ENCODE measurements around the gene BTBD3. TPM values are rescaled to one million over a fixed set of nuclear protein-coding genes. Genes with fewer than 3 reads are reported as not detected.

Gene BTBD3
- total RNA-seq, 2 donors from 2014 or later, result 81.7 to 115 TPM

- Histone ChIP-seq H3K27ac (ENCODE audit: low read depth, low read length) (no peak overlapping the region), H3K4me1 (ENCODE audit: control insufficient read depth, insufficient read depth, low read length) (no peaks in the 10 kb centered on the region), H3K36me3 (ENCODE audit: control insufficient read depth, insufficient read depth, low read length) (no peaks in the 10 kb centered on the region), H3K9me3 (ENCODE audit: control insufficient read depth, low read length) (no peaks in the 10 kb centered on the region), H3K4me3 (ENCODE audit: low read length) (no peak overlapping the region), H3K9ac (ENCODE audit: extremely low read depth, low read length, poor library complexity, severe bottlenecking) (no peak overlapping the region), H3K27me3 (ENCODE audit: control insufficient read depth, insufficient read depth, low read length, poor library complexity, severe bottlenecking) (no peaks in the 10 kb centered on the region)
- Mint-ChIP-seq H3K27ac (no peak overlapping the region), H3K4me3 (no peak overlapping the region), H3K9me3 (no peaks in the 10 kb centered on the region), H3K36me3 (ENCODE audit: low read depth) (no peaks in the 10 kb centered on the region), H3K4me1 (peaks cover 6% of the 10 kb centered on the region), H3K27me3 (ENCODE audit: insufficient read depth) (no peaks in the 10 kb centered on the region)
- TF ChIP-seq, protein P1, sequence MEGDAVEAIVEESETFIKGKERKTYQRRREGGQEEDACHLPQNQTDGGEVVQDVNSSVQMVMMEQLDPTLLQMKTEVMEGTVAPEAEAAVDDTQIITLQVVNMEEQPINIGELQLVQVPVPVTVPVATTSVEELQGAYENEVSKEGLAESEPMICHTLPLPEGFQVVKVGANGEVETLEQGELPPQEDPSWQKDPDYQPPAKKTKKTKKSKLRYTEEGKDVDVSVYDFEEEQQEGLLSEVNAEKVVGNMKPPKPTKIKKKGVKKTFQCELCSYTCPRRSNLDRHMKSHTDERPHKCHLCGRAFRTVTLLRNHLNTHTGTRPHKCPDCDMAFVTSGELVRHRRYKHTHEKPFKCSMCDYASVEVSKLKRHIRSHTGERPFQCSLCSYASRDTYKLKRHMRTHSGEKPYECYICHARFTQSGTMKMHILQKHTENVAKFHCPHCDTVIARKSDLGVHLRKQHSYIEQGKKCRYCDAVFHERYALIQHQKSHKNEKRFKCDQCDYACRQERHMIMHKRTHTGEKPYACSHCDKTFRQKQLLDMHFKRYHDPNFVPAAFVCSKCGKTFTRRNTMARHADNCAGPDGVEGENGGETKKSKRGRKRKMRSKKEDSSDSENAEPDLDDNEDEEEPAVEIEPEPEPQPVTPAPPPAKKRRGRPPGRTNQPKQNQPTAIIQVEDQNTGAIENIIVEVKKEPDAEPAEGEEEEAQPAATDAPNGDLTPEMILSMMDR (conservative IDR thresholded peaks at IDR 0.05), result no peak
- DNase-seq, result no peak
Measured at GRCh38 chr20:11876555-11876954, 41.1 kb upstream of the BTBD3 start.

- Histone ChIP-seq H3K4me3 (ENCODE audit: low read length) (no peak overlapping the region), H3K9me3 (ENCODE audit: control insufficient read depth, low read length) (no peaks in the 10 kb centered on the region), H3K4me1 (ENCODE audit: control insufficient read depth, insufficient read depth, low read length) (no peaks in the 10 kb centered on the region), H3K27me3 (ENCODE audit: control insufficient read depth, insufficient read depth, low read length, poor library complexity, severe bottlenecking) (no peaks in the 10 kb centered on the region), H3K9ac (ENCODE audit: extremely low read depth, low read length, poor library complexity, severe bottlenecking) (no peak overlapping the region), H3K36me3 (ENCODE audit: control insufficient read depth, insufficient read depth, low read length) (no peaks in the 10 kb centered on the region), H3K27ac (ENCODE audit: low read depth, low read length) (no peak overlapping the region)
- no peak overlapping the region for H3K4me3 Mint-ChIP-seq
- H3K4me1 Mint-ChIP-seq, result no peaks in the 10 kb centered on the region
- WGBS, 2 experiments (ENCODE audit: insufficient coverage in 1 of 2, insufficient read length in 1 of 2), result 91 to 100% methylated on average over 2 to 4 of the region's 4 CpGs
- DNase-seq, result no peak
- H3K36me3 Mint-ChIP-seq (ENCODE audit: low read depth), result no peaks in the 10 kb centered on the region
- TF ChIP-seq, protein P1 (conservative IDR thresholded peaks at IDR 0.05), result no peak
- H3K9me3 Mint-ChIP-seq, result no peaks in the 10 kb centered on the region
- no peak overlapping the region for H3K27ac Mint-ChIP-seq
- no peaks in the 10 kb centered on the region for H3K27me3 Mint-ChIP-seq (ENCODE audit: insufficient read depth)
Measured at GRCh38 chr20:11880680-11881079, 37.0 kb upstream of the BTBD3 start.

- Mint-ChIP-seq H3K4me1 (no peaks in the 10 kb centered on the region), H3K27me3 (ENCODE audit: insufficient read depth) (no peaks in the 10 kb centered on the region), H3K27ac (no peak overlapping the region), H3K4me3 (no peak overlapping the region), H3K36me3 (ENCODE audit: low read depth) (no peaks in the 10 kb centered on the region), H3K9me3 (no peaks in the 10 kb centered on the region)
- Histone ChIP-seq H3K9ac (ENCODE audit: extremely low read depth, low read length, poor library complexity, severe bottlenecking) (no peak overlapping the region), H3K4me1 (ENCODE audit: control insufficient read depth, insufficient read depth, low read length) (no peaks in the 10 kb centered on the region), H3K9me3 (ENCODE audit: control insufficient read depth, low read length) (no peaks in the 10 kb centered on the region), H3K27me3 (ENCODE audit: control insufficient read depth, insufficient read depth, low read length, poor library complexity, severe bottlenecking) (no peaks in the 10 kb centered on the region), H3K27ac (ENCODE audit: low read depth, low read length) (no peak overlapping the region), H3K36me3 (ENCODE audit: control insufficient read depth, insufficient read depth, low read length) (no peaks in the 10 kb centered on the region), H3K4me3 (ENCODE audit: low read length) (no peak overlapping the region)
- 95% methylated on average over 4 of the region's 4 CpGs for WGBS, 2 experiments (ENCODE audit: insufficient coverage in 1 of 2, insufficient read length in 1 of 2)
- no peak for DNase-seq
- TF ChIP-seq, protein P1 (conservative IDR thresholded peaks at IDR 0.05), result no peak
Measured at GRCh38 chr20:11881449-11881848, 36.2 kb upstream of the BTBD3 start.
